ENCODE data around the gene FAM210B. TPM values are rescaled to one million over a fixed set of nuclear protein-coding genes. Genes with fewer than 3 reads are reported as not detected.

FAM210B gene
- total and polyA plus RNA-seq, 2 of the 13 experiments (the other 11 are each of a cell fraction or from before 2014, with no cell fraction given) = 75.9 to 107 TPM

GRCh38 chr20:56411759-56412472 is 53.1 kb downstream of the FAM210B start, which contains the start of gene CASS4 (continued):
- no peak for TF ChIP-seq ZNF597 (CRISPR knock-in tag; IDR thresholded peaks at IDR 0.05)
- no peak for TF ChIP-seq MIER2 (CRISPR knock-in tag; IDR thresholded peaks at IDR 0.05)
- TF ChIP-seq CREM (IDR thresholded peaks at IDR 0.05) = no peak
- TF ChIP-seq CREM (CRISPR knock-in tag; IDR thresholded peaks at IDR 0.05) = no peak
- no peak for TF ChIP-seq MLX (CRISPR knock-in tag; IDR thresholded peaks at IDR 0.05)
- TF ChIP-seq ZNF407 (CRISPR knock-in tag; IDR thresholded peaks at IDR 0.05; ENCODE audit: not compliant biosample characterization) = no peak
- no peak for TF ChIP-seq SRSF4 (IDR thresholded peaks at IDR 0.05; ENCODE audit: low read depth, low read length, poor library complexity, severe bottlenecking)
- TF ChIP-seq CTCF (CRISPR knock-in tag; IDR thresholded peaks at IDR 0.05) = no peak
- peak; percentile 42; the same call in 1 of the 2 replicates for TF ChIP-seq ZNF362 (CRISPR knock-in tag; IDR thresholded peaks at IDR 0.05; ENCODE audit: borderline replicate concordance)
- no peak for TF ChIP-seq FOXO1 (CRISPR knock-in tag; IDR thresholded peaks at IDR 0.05)
